ENCODE results near the gene MAD1L1. TPM values are rescaled to one million over a fixed set of nuclear protein-coding genes. Genes with fewer than 3 reads are reported as not detected.
A peak's percentile ranks its signal among the peaks of the same experiment; 100 is the strongest.

MAD1L1 gene
- total RNA-seq, 2 donors from 2014 or later, result 81.3 to 115 TPM

DNA sequence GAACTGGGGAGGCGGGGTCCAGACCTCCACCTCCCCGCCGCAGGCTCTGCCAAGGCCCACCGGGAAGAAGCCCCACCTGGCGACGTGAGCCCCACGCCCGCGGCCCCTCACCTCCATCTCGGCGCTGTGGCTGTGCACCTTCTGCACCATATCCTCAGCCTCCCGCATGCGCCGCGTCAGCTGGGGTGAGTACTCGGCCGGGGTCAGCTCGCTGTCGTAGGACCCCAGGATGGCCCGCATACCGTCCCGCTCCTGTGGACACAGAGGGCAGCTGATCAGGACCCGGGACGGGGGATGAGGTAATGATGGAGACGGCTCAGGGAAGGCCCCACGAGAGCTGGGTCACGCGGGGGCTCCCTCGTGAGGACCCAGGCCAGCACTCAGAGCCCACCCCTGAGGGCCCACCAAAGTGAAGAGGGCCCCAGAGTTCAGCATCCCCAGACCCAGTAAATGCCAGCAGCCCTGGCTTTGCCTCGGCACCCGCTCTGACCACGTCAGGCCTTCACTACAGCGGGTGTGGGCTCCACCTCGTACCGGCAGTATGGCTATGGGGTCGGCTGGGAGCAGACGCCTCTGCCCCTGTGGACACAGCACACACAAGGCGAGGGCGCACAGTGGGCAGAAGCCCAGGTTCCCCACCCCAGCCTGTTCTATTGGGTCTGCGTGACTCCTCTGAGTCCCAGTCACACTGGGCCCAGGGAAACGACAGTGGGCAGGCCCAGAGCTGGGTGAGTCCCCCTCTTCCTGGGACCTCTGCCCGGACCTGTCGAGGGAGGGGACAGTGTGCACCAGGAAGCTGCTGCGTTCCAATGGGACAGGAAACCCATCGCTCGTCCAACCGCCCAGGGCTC, 218.1 kb downstream of the MAD1L1 start:
- no peaks in the 10 kb centered on the region for H3K9me3 ChIP-seq (ENCODE audit: control insufficient read depth, low read length, poor library complexity, severe bottlenecking)
- no peak overlapping the region for H3K4me3 Mint-ChIP-seq
- H3K36me3 Mint-ChIP-seq (ENCODE audit: low read depth), result peaks cover 5% of the 10 kb centered on the region
- ATAC-seq (no peak), DNase-seq (peak in 1 of 3 donors; percentile 9)
- H3K27me3 Mint-ChIP-seq, result no peaks in the 10 kb centered on the region
- H3K4me1 Mint-ChIP-seq, result peaks cover 16% of the 10 kb centered on the region
- H3K27ac Mint-ChIP-seq, result no peak overlapping the region

DNA sequence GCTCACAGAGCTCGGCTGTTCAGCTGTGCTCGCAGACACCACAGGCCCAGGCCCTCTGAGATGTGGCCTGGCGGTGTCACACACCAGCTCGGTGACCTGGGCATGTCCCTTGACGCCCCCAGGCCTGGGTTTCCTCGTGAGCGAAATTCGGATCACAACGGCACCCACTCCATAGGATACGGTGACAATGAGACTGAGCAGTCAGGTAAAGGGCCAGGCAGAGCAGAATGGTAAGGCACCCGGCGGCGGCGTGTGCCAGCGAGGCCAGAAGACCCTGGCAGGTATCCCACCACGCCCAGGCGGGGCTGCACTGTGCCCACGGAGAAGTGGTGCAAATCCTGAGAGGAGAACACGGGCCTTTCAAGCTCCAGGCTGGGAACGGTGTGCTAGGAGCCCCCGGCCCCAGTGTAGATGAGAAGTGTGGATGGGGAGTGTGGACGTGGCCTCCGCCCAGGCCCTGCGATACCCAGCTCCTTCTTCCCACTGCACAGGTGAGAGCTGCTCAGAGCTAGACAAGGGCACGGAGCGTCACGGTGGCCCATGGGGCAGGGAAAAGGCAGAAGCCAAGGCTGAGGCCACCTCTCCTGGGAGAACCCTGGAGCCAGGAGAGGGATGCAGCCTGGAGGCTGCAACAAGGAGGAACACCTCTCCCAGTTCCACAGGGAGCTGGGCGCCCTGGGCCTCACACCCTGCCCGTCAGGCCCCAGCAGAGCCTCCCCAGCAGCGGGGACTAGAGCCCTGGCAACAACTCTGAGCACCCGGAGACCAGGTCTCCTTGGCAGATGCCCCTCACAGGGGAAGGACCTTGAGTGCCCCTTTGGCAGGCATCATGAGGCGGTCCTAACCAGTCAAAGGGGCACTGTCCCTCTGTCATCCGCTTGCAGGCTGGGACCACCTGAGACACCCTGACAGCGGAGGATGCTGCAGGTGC, 219.1 kb downstream of the MAD1L1 start:
- no peak for ATAC-seq
- peaks cover 5% of the 10 kb centered on the region for H3K36me3 Mint-ChIP-seq (ENCODE audit: low read depth)
- H3K4me3 Mint-ChIP-seq, result no peak overlapping the region
- peaks cover 13% of the 10 kb centered on the region for H3K4me1 Mint-ChIP-seq
- H3K9me3 ChIP-seq (ENCODE audit: control insufficient read depth, low read length, poor library complexity, severe bottlenecking), result no peaks in the 10 kb centered on the region
- peak in 1 of 3 donors; percentile 4 for DNase-seq
- no peaks in the 10 kb centered on the region for H3K27me3 Mint-ChIP-seq
- H3K27ac Mint-ChIP-seq, result no peak overlapping the region

DNA sequence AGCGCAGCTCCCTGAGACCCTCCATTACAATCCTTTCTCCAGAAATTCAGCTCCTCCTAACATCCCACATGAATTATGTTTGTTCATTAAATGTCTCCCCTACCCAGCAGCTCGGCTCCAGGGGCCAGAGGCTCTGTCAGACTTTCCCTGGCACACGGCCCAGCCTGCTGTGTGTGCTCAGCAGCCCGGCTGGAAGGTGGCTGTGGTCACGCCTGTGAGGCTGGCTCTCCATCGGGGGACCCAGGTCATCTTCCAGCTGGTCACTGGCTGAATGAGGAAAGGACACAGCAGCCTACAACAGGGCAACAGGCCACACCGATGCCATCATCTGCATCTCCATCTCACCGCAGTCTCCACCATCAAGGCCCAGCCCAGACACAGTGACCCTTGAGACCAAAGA, 219.8 kb downstream of the MAD1L1 start:
- DNase-seq, result peak in 1 of 3 donors; percentile 3
- no peaks in the 10 kb centered on the region for H3K27me3 Mint-ChIP-seq
- no peaks in the 10 kb centered on the region for H3K9me3 ChIP-seq (ENCODE audit: control insufficient read depth, low read length, poor library complexity, severe bottlenecking)
- peaks cover 13% of the 10 kb centered on the region for H3K4me1 Mint-ChIP-seq
- peaks cover 5% of the 10 kb centered on the region for H3K36me3 Mint-ChIP-seq (ENCODE audit: low read depth)
- H3K27ac Mint-ChIP-seq, result no peak overlapping the region
- ATAC-seq, result no peak
- no peak overlapping the region for H3K4me3 Mint-ChIP-seq

DNA sequence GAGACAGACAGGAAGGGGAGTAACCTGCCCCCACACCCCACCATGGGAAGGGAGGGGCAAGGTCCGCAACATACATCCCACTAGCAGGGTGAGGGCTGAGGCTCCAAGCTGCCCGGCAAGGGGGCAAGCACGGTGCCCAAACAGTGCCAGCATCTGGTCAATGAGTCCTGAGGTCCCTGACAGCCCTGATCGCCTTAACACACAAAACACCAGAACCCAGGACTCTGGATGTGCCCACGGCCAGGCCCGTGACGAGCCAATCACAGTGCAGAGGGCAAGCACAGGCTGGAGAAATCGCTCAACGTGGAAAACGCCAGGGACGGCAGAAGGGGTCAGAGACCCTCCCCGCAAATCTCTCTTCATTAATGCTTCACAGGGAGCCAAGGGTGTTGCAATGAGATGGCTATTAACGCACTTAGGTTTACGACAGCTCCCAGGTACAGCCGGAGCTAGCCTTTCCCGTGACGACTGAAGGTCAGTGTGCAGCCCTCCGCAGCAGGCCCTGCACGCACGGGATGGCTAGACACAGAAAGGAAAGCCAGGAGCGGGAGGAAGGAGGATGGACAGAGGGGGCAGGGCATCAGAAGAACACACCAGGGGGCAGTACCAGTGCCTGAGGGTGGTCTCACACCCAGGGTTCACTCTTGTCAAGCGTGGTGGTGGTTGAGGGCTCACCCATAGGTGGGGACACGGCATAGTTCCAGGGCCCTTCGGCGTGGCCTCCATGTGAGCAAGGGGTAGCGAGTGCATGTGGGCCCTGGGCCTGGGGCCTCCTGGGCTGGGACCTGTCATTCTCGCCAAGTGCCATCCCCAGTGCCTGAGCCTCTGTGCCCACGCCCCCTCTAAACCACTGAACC, 220.5 kb downstream of the MAD1L1 start:
- no peak overlapping the region for H3K4me3 Mint-ChIP-seq
- ATAC-seq (no peak), DNase-seq (peak in 1 of 3 donors; percentile 4)
- H3K9me3 ChIP-seq (ENCODE audit: control insufficient read depth, low read length, poor library complexity, severe bottlenecking), result no peaks in the 10 kb centered on the region
- peaks cover 9% of the 10 kb centered on the region for H3K4me1 Mint-ChIP-seq
- no peaks in the 10 kb centered on the region for H3K27me3 Mint-ChIP-seq
- no peak overlapping the region for H3K27ac Mint-ChIP-seq
- peaks cover 5% of the 10 kb centered on the region for H3K36me3 Mint-ChIP-seq (ENCODE audit: low read depth)

DNA sequence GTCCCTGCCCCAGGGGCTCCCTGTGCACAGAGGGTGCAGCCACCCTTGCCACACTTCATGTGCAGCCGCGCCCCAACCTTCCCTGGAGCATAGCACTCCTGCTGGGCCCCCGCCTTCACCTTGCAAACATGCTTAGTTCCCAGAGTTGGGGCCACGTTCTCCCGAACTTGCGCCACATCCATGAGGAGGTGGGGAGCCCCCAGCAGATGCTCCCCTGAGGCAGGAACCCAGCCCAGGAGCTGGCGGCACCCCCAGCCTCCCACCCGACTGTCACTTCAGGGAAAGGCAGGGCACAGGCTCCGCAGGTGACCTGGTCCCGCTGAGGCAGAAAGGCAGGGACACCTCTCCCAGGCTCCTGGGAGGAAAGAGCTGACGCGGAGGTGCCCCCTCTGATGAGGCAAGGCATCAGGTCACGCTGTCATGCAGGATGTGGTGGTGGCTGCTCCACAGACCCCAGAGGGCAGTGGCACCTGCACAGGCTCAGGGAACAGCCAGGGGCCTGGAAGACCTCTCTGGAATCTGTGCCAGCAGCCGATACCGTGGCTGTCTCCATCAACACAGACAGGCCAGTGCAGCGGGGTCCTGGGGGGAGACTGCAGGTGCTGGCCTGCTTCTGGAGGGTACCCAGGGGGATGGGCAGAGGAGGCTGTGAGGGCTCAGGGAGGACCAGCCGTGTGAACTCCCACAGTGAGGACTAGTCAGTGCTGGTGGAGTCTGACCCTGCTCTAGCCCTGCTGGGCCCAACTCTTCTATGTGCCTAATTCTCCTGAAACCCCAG, 221.3 kb downstream of the MAD1L1 start:
- H3K9me3 ChIP-seq (ENCODE audit: control insufficient read depth, low read length, poor library complexity, severe bottlenecking), result no peaks in the 10 kb centered on the region
- H3K4me3 Mint-ChIP-seq, result no peak overlapping the region
- DNase-seq (peak in 1 of 3 donors; percentile 7), ATAC-seq (no peak)
- peaks cover 5% of the 10 kb centered on the region for H3K36me3 Mint-ChIP-seq (ENCODE audit: low read depth)
- no peaks in the 10 kb centered on the region for H3K27me3 Mint-ChIP-seq
- H3K4me1 Mint-ChIP-seq, result peaks cover 9% of the 10 kb centered on the region
- no peak overlapping the region for H3K27ac Mint-ChIP-seq

DNA sequence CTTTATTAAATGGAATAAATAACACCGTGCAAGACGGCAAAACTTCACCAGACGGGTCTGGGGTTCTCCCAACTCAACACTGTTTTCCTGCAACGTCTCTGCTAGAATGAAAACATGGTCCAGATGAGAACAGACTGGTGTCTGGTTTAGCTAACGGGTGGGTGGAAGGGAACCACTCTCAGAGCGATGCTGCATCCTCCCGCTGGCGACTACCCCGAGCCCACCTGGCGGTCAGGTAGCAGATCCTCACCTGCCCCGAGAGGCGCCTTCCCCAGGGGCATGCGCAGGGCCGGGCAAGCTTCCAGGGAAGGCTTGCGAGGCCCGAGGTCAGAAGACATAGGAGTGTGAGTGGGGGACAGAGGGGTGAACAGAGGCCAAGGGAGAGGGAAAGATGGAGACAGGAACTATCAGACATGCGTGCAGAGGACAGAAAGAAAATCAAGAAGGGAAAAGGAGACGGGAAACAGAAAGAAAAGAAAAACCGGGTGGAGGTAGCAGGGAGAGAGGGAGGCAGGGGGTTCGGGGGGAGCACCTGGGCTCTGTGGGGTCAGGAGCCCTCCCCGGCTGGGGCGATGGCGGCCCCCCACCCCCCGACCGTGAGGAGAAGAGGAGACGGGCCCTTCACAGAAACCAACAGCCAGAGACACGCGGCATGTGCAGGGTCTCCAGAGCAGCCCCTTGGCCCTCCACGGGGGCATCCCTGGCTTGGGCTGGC, 222.0 kb downstream of the MAD1L1 start:
- peaks cover 14% of the 10 kb centered on the region for H3K4me1 Mint-ChIP-seq
- H3K27me3 Mint-ChIP-seq, result no peaks in the 10 kb centered on the region
- no peak overlapping the region for H3K4me3 Mint-ChIP-seq
- no peaks in the 10 kb centered on the region for H3K9me3 ChIP-seq (ENCODE audit: control insufficient read depth, low read length, poor library complexity, severe bottlenecking)
- DNase-seq, result peak in 1 of 3 donors; percentile 6
- H3K36me3 Mint-ChIP-seq (ENCODE audit: low read depth), result peaks cover 5% of the 10 kb centered on the region
- H3K27ac Mint-ChIP-seq, result no peak overlapping the region
- ATAC-seq, result no peak

DNA sequence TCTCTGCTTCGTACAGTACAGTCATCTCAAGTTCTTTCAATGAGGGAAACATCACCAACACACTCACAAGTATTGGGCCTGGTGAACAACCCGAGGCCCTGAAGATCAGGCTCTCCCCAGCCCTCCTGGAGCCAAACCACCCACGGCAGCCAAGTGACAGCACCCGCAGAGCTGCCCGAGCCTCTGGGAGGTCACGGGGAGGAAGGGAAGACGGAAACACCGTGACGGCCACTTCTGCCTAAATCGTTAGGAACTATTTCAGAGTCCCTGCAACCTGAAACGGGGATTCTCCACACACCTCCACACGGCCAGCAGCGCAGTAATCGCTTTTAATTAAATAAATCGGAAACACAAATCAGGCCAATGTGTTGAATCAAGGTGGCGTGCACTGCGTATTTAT, 222.6 kb downstream of the MAD1L1 start:
- Mint-ChIP-seq H3K27me3 (no peaks in the 10 kb centered on the region), H3K36me3 (ENCODE audit: low read depth) (peaks cover 5% of the 10 kb centered on the region), H3K4me3 (no peak overlapping the region), H3K27ac (no peak overlapping the region), H3K4me1 (peaks cover 14% of the 10 kb centered on the region)
- DNase-seq, result peak in 1 of 3 donors; percentile 3
- H3K9me3 ChIP-seq (ENCODE audit: control insufficient read depth, low read length, poor library complexity, severe bottlenecking), result no peaks in the 10 kb centered on the region
- ATAC-seq, result no peak

DNA sequence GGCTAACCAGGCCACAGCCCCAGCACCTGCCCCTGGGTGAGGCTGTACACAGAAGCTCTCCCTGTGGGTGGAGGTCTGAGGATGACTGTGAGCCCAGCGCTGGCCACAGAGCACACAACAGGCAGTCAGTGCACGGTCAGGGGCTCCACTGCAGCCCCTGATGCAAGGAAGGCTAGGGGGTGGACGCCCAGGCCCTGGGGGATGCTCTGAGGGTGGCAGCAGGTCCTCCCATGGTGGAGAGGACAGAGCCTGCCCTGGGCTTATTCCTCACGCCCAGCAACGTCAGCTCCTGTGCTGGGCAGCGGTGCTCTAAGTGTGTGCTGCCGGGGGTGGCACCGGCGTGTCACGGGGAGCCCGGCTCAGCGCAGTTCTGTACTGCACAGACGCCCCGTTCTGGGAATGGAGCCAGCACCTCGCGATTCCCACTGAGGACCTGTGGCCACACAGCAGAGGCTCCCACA, 223.2 kb downstream of the MAD1L1 start:
- H3K36me3 Mint-ChIP-seq (ENCODE audit: low read depth), result peaks cover 5% of the 10 kb centered on the region
- no peak overlapping the region for H3K4me3 Mint-ChIP-seq
- no peaks in the 10 kb centered on the region for H3K27me3 Mint-ChIP-seq
- H3K4me1 Mint-ChIP-seq, result peaks cover 14% of the 10 kb centered on the region
- no peak overlapping the region for H3K27ac Mint-ChIP-seq
- no peak for ATAC-seq
- no peaks in the 10 kb centered on the region for H3K9me3 ChIP-seq (ENCODE audit: control insufficient read depth, low read length, poor library complexity, severe bottlenecking)
- DNase-seq, result no peak

DNA sequence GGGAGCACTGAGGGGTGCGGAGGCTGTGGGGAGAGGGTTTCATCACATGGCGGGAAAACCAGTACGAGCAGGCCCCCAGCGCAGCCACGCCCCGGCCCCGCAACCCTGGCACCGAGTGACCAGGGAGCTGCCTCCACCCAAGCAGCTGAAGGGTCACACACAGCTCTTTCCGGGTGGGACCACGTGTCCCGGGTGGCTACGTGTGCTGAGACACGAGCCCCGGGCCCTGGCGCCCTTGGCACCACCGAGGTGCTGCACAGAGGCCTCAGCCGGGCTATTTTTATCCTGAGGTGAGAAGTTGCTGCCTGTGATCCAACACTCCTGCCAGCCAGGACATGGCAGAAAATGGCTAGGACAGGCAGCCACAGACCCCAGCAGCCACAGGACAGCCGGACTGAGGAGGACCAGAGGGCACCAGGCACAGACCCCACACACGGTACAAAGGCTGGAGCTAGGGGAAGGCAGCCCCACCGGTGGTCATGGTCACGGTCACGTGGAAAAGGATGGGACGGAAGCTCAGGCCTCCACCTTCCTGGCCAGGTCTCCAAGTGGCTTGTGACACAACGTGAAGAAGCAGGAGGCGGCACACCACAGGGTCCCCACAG, 223.7 kb downstream of the MAD1L1 start:
- H3K9me3 ChIP-seq (ENCODE audit: control insufficient read depth, low read length, poor library complexity, severe bottlenecking), result no peaks in the 10 kb centered on the region
- H3K36me3 Mint-ChIP-seq (ENCODE audit: low read depth), result peaks cover 5% of the 10 kb centered on the region
- H3K27ac Mint-ChIP-seq, result no peak overlapping the region
- ATAC-seq (no peak), DNase-seq (peak in 1 of 3 donors; percentile 8)
- H3K4me3 Mint-ChIP-seq, result no peak overlapping the region
- H3K27me3 Mint-ChIP-seq, result no peaks in the 10 kb centered on the region
- H3K4me1 Mint-ChIP-seq, result peaks cover 14% of the 10 kb centered on the region

DNA sequence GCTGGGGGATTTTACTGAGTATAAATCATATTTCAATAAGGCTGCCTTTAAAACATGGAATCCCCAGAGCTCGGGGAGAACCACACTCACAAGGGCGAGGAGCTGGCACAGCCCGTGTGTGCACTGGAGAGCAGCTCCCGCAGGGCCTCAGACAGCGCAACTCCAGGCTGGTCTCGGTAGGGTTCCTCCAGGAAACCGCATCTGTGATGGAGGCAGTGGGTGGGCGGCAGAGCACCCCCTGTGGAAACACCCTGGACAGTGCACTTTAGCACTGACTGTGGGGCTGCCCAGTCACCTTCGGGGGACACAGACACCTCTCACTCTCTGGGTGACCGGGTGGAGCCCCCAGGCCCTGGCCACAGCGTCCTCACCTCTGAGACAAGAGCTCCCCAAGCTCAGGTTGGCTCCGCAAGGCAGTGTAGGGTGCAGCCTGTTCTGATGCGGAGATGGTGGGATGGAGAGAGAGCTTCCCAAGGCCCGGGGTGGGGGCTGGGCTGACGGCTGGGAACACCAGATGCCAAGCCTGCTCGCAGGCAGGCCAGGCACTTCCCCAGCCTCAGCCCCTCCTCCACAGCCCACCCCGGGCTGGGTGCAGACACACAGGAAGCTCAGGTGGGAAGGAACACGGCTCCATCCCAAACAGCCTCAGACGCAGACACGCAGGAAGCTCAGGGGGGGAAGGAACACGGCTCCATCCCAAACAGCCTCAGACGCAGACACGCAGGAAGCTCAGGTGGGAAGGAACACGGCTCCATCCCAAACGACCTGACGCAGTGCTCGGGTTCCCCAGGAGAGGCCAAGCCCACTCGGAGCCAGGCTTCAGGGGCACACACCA, 224.4 kb downstream of the MAD1L1 start:
- no peak overlapping the region for H3K4me3 Mint-ChIP-seq
- H3K9me3 ChIP-seq (ENCODE audit: control insufficient read depth, low read length, poor library complexity, severe bottlenecking), result no peaks in the 10 kb centered on the region
- H3K36me3 Mint-ChIP-seq (ENCODE audit: low read depth), result peaks cover 4% of the 10 kb centered on the region
- ATAC-seq (no peak), DNase-seq (peak in 2 of 3 donors; percentile 0 to 4)
- H3K27ac Mint-ChIP-seq, result no peak overlapping the region
- H3K27me3 Mint-ChIP-seq, result no peaks in the 10 kb centered on the region
- peaks cover 12% of the 10 kb centered on the region for H3K4me1 Mint-ChIP-seq

DNA sequence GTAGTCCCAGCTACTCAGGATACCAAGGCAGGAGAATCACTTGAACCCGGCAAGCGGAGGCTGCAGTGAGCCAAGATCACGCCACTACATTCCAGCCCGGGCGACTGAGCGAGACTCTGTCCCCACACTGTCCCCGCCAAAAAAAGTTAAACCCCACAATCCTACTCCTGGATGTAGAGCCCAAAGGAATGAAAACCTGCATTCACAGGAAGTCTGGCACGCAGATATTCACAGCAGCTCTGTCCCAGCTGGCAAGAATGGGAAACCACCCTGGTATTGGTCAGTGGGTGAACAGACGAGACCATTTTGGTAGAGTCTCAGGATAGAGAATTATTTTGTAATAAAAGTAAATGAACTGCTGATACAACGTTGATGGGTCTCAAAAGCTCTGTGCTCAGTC, 225.2 kb downstream of the MAD1L1 start:
- peaks cover 15% of the 10 kb centered on the region for H3K4me1 Mint-ChIP-seq
- H3K9me3 ChIP-seq (ENCODE audit: control insufficient read depth, low read length, poor library complexity, severe bottlenecking), result no peaks in the 10 kb centered on the region
- no peak overlapping the region for H3K27ac Mint-ChIP-seq
- no peaks in the 10 kb centered on the region for H3K36me3 Mint-ChIP-seq (ENCODE audit: low read depth)
- no peaks in the 10 kb centered on the region for H3K27me3 Mint-ChIP-seq
- DNase-seq (no peak), ATAC-seq (no peak)
- no peak overlapping the region for H3K4me3 Mint-ChIP-seq

Data from T-helper 17 cell (primary cell).